Measurements from ENCODE around the gene GLIPR1. TPM values are rescaled to one million over a fixed set of nuclear protein-coding genes. Genes with fewer than 3 reads are reported as not detected.
"Not testable (repeated sequence)": the region's sequence is repeated elsewhere in the genome, so short reads cannot be mapped to it uniquely, and the experiment has no call there.

The GLIPR1 gene
- polyA plus RNA-seq, 1 of the 3 experiments (the other 2 are of a cell fraction), result 75.6 TPM

DNA sequence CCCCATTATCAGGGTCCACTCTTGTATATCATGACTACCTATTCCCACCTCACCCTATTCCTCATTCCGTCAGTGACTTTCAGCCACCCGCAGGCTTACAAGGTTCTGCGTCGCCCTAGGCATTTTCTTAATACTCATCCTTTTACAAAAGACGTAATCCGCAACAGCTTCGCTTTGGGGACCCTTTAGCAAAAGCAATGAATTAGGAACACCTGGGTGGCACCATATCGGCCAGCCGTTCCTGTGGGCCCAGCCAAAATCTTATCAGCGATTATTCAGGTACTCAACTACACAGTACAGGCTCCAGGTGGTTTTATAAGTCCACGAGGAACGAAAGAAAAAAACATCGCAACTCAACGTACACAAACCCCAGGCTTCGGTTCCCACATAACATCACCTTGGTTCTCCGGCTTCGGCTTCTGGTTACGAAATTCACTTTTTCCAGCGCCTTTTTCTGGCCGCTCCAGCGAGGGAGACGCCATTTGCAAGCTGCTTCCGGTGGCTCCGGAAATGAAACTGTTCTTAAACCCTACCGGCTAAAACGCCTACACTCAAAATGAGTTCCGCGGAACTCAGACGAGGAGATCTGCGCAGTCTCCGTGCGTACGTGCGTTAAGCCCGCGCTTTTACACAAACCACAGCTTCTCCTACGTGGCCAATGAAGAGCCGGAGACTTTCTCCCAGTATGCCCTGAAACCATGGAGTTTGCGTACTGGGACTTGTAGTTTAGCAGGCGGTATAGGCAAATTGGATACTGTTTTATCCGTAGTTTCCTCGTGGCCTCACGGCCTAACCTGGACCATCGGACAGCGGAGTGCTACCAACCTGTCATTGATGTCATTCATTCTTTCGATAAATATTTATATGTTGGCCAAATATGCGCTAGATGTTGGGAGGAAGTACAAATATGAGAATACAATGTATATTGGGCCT is 30.8 kb downstream of the GLIPR1 start, which contains the start of gene KRR1 (continued):
- TF ChIP-seq, protein P1, sequence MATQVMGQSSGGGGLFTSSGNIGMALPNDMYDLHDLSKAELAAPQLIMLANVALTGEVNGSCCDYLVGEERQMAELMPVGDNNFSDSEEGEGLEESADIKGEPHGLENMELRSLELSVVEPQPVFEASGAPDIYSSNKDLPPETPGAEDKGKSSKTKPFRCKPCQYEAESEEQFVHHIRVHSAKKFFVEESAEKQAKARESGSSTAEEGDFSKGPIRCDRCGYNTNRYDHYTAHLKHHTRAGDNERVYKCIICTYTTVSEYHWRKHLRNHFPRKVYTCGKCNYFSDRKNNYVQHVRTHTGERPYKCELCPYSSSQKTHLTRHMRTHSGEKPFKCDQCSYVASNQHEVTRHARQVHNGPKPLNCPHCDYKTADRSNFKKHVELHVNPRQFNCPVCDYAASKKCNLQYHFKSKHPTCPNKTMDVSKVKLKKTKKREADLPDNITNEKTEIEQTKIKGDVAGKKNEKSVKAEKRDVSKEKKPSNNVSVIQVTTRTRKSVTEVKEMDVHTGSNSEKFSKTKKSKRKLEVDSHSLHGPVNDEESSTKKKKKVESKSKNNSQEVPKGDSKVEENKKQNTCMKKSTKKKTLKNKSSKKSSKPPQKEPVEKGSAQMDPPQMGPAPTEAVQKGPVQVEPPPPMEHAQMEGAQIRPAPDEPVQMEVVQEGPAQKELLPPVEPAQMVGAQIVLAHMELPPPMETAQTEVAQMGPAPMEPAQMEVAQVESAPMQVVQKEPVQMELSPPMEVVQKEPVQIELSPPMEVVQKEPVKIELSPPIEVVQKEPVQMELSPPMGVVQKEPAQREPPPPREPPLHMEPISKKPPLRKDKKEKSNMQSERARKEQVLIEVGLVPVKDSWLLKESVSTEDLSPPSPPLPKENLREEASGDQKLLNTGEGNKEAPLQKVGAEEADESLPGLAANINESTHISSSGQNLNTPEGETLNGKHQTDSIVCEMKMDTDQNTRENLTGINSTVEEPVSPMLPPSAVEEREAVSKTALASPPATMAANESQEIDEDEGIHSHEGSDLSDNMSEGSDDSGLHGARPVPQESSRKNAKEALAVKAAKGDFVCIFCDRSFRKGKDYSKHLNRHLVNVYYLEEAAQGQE (IDR thresholded peaks at IDR 0.05; ENCODE audit: low read depth, low read length), result peak; percentile 75
- TF ChIP-seq TAF1 (IDR thresholded peaks at IDR 0.05; ENCODE audit: borderline replicate concordance, low read depth, low read length) (peak; percentile 99), CHD2 (IDR thresholded peaks at IDR 0.05; ENCODE audit: low read length, partially characterized antibody) (peak; percentile 92), GABPA (IDR thresholded peaks at IDR 0.05; ENCODE audit: low read depth) (peak; percentile 100), POLR2AphosphoS5 (IDR thresholded peaks at IDR 0.05; ENCODE audit: low read depth, low read length) (peak; percentile 85), PBX3 (IDR thresholded peaks at IDR 0.05) (0 out of 2 replicates have a peak, but pooled peaks have one; percentile 25), JUND (IDR thresholded peaks at IDR 0.05) (0 out of 2 replicates have a peak, but pooled peaks have one; percentile 10)
- TF ChIP-seq, protein P2, sequence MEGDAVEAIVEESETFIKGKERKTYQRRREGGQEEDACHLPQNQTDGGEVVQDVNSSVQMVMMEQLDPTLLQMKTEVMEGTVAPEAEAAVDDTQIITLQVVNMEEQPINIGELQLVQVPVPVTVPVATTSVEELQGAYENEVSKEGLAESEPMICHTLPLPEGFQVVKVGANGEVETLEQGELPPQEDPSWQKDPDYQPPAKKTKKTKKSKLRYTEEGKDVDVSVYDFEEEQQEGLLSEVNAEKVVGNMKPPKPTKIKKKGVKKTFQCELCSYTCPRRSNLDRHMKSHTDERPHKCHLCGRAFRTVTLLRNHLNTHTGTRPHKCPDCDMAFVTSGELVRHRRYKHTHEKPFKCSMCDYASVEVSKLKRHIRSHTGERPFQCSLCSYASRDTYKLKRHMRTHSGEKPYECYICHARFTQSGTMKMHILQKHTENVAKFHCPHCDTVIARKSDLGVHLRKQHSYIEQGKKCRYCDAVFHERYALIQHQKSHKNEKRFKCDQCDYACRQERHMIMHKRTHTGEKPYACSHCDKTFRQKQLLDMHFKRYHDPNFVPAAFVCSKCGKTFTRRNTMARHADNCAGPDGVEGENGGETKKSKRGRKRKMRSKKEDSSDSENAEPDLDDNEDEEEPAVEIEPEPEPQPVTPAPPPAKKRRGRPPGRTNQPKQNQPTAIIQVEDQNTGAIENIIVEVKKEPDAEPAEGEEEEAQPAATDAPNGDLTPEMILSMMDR (IDR thresholded peaks at IDR 0.05), result no peak
- TF ChIP-seq, protein P3, sequence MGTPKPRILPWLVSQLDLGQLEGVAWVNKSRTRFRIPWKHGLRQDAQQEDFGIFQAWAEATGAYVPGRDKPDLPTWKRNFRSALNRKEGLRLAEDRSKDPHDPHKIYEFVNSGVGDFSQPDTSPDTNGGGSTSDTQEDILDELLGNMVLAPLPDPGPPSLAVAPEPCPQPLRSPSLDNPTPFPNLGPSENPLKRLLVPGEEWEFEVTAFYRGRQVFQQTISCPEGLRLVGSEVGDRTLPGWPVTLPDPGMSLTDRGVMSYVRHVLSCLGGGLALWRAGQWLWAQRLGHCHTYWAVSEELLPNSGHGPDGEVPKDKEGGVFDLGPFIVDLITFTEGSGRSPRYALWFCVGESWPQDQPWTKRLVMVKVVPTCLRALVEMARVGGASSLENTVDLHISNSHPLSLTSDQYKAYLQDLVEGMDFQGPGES (IDR thresholded peaks at IDR 0.05; ENCODE audit: low read depth, low read length), result peak; percentile 21

DNA sequence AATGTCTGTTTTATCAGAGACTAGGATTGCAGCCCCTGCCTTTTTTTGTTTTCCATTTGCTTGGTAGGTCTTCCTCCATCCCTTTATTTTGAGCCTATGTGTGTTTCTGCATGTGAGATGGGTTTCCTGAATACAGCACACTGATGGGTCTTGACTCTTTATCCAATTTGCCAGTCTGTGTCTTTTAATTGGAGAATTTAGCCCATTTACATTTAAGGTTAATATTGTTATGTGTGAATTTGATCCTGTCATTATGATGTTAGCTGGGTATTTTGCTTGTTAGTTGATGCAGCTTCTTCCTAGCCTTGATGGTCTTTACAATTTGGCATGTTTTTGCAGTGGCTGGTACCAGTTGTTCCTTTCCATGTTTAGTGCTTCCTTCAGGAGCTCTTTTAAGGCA is 40.7 kb downstream of the GLIPR1 start:
- H3K4me3 ChIP-seq (ENCODE audit: low read depth in 2 of 2, low read length in 1 of 2); H3K27me3 ChIP-seq (ENCODE audit: insufficient read depth); H4K20me1 ChIP-seq (ENCODE audit: insufficient read depth); H3K9me3 ChIP-seq; H3K79me2 ChIP-seq (ENCODE audit: insufficient read depth); POLR2A ChIA-PET; H3K9me2 ChIP-seq; H3F3A ChIP-seq (replicated peaks; ENCODE audit: insufficient read depth); H3K4me1 ChIP-seq (ENCODE audit: control insufficient read depth in 1 of 2, insufficient read depth in 2 of 2, low read depth in 1 of 2, low read length in 1 of 2); H3K27ac ChIP-seq (ENCODE audit: low read depth in 2 of 2, low read length in 1 of 2); CTCF ChIA-PET; H3K36me3 ChIP-seq (replicated peaks in 1 of 2; ENCODE audit: control insufficient read depth in 1 of 2, insufficient read depth in 2 of 2, low read length in 1 of 2); DNase-seq; H3K9ac ChIP-seq; H3K4me2 ChIP-seq; H2AFZ ChIP-seq (ENCODE audit: low read depth): not testable (repeated sequence)

- H2AFZ ChIP-seq (ENCODE audit: low read depth); H3F3A ChIP-seq (replicated peaks; ENCODE audit: insufficient read depth); H3K4me2 ChIP-seq; H3K4me3 ChIP-seq (ENCODE audit: low read depth in 2 of 2, low read length in 1 of 2); H3K79me2 ChIP-seq (ENCODE audit: insufficient read depth); H3K9me2 ChIP-seq; H4K20me1 ChIP-seq (ENCODE audit: insufficient read depth); H3K27ac ChIP-seq (ENCODE audit: low read depth in 2 of 2, low read length in 1 of 2); H3K36me3 ChIP-seq (replicated peaks in 1 of 2; ENCODE audit: control insufficient read depth in 1 of 2, insufficient read depth in 2 of 2, low read length in 1 of 2); H3K4me1 ChIP-seq (ENCODE audit: control insufficient read depth in 1 of 2, insufficient read depth in 2 of 2, low read depth in 1 of 2, low read length in 1 of 2); H3K27me3 ChIP-seq (ENCODE audit: insufficient read depth); POLR2A ChIA-PET; DNase-seq; H3K9me3 ChIP-seq; H3K9ac ChIP-seq: not testable (repeated sequence)
- CTCF ChIA-PET, result interaction anchor here (1.1 kb wide), 1 partner anchor 515 kb away, joined by 3 read pairs; no protein-coding TSS in a partner anchor
- WGBS (ENCODE audit: low lambda C conversion rate), result 69% methylated on average over 5 of the region's 5 CpGs
These were observed 41.6 kb downstream of the GLIPR1 start for GRCh38 chr12:75522124-75522523.

Measured in SK-N-SH (cell line).